Measurements from ENCODE around the gene PGAM2. TPM values are rescaled to one million over a fixed set of nuclear protein-coding genes. Genes with fewer than 3 reads are reported as not detected.

The PGAM2 gene
- total RNA-seq: 1.3 TPM in 1 of 2 replicates, not detected in the other

DNA sequence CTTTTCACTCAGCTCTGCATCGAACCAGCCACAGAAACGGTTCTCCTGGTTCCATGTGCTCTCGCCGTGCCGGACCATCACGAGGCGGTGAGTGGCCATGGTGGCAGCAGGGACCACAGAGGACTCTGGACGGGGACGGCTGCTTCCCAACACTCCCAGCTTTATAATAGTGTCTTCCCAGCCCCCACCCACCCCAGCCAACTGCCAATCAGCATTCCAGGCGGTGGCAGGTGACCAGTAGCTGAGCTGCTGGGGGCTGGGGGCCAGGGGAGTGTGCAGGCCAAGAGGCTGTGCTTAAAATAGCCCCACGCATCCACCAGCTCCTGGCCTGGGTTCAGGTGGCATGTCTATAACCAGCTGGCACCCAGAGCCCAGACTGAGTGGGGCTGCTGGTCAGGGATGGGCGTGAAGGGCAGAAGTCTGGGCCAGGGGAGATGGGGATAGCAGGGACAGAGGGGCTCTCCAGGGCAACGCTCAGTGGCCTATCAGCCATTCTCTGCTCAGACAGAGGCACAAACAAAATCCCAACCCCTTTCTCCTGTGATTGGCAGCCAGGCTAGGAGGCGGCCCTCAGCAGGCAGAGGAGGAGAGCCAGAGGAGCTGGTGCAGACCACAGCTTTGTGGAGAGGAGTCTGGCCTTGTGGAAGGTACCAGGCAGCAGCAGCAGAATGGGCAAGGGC lies at the start of gene PGAM2:
Gene PGAM2, minus strand, starts transcription at position 137 of the 680 bp plus-strand sequence. Its CDS starts 38 bp downstream, at position 99.

GRCh38 chr7:44103923-44104859 lies 38.8 kb upstream of the PGAM2 start, which contains the start of gene AEBP1:
AEBP1 (plus strand) TSS chr7:44104345; CDS start chr7:44104666, 321 bp downstream.

GRCh38 chr7:44044315-44045225 lies 20.8 kb downstream of the PGAM2 start, which contains the start of gene DBNL:
DBNL (plus strand) TSS chr7:44044702; CDS start chr7:44044738, 36 bp downstream.

Other genes starting within 250 kb of the PGAM2 start
- gene MRPS24, start 196.1 kb downstream of the PGAM2 start, total RNA-seq: 91.7 and 98.7 TPM in 2 replicates
- 20.0 and 24.1 TPM in 2 replicates for gene URGCP, start 159.0 kb downstream of the PGAM2 start, total RNA-seq
- 7.6 and 9.1 TPM in 2 replicates for gene UBE2D4, start 139.1 kb downstream of the PGAM2 start, total RNA-seq
- not detected in 2 replicates for gene SPDYE1, start 67.7 kb downstream of the PGAM2 start, total RNA-seq
- gene DBNL, start 20.9 kb downstream of the PGAM2 start, total RNA-seq: 141 and 154 TPM in 2 replicates
- 15.9 and 18.8 TPM in 2 replicates for gene POLM, start 17.0 kb upstream of the PGAM2 start, total RNA-seq
- 28.5 and 75.8 TPM in 2 replicates for gene AEBP1, start 38.8 kb upstream of the PGAM2 start, total RNA-seq
- gene POLD2, start 58.0 kb upstream of the PGAM2 start, total RNA-seq: 69.1 and 105 TPM in 2 replicates
- not detected in 2 replicates for gene MYL7, start 75.8 kb upstream of the PGAM2 start, total RNA-seq
- gene GCK, start 123.9 kb upstream of the PGAM2 start, total RNA-seq: 0.81 TPM in 1 of 2 replicates, not detected in the other
- 100 and 109 TPM in 2 replicates for gene YKT6, start 135.4 kb upstream of the PGAM2 start, total RNA-seq